Suprapubic skin (tissue), 4 donors: ENCODE measurements around the gene GATAD2A. TPM values are rescaled to one million over a fixed set of nuclear protein-coding genes. Genes with fewer than 3 reads are reported as not detected.

Experiments used
- DNase-seq, 2 donors: peaks; one replicate each; pipeline ENCODE4 v3.0.0-alpha.2; 2019; ENCODE audit warnings: low spot score in 2 of 2
- H3K27ac ChIP-seq: fragments of 200-600 bp; sonication (generic); one replicate; pipeline ENCODE4 v1.5.1; 2019
- H3K27me3 ChIP-seq: fragments of 200-600 bp; sonication (generic); one replicate; pipeline ENCODE4 v1.5.1; 2019
- H3K36me3 ChIP-seq: fragments of 200-600 bp; sonication (generic); one replicate; pipeline ENCODE4 v1.5.1; 2019
- H3K4me1 ChIP-seq: fragments of 200-600 bp; sonication (generic); one replicate; pipeline ENCODE4 v1.5.1; 2019
- H3K4me3 ChIP-seq: fragments of 200-600 bp; sonication (generic); one replicate; pipeline ENCODE4 v1.5.1; 2019; ENCODE audit warnings: mild to moderate bottlenecking
- H3K9me3 ChIP-seq: fragments of 200-600 bp; sonication (generic); one replicate; pipeline ENCODE4 v1.5.1; 2019
- EP300 ChIP-seq: sonication (generic); formaldehyde crosslinking; IDR thresholded peaks from one replicate; pipeline ENCODE4 v1.6.1; 2017; ENCODE audit warnings: antibody characterized with exemption
- POLR2A ChIP-seq, 2 donors: fragments of 450-650 bp; IDR thresholded peaks; one replicate each; pipeline ENCODE4 v1.6.1; 2017; ENCODE audit warnings: antibody characterized with exemption in 2 of 2, mild to moderate bottlenecking in 2 of 2, moderate library complexity in 2 of 2
- POLR2AphosphoS5 ChIP-seq, 3 donors: sonication (generic); formaldehyde crosslinking; IDR thresholded peaks; one replicate each; pipeline ENCODE4 v1.6.1; 2017; ENCODE audit warnings: antibody characterized with exemption in 3 of 3
- WGBS: methylation state at CpG from one replicate; pipeline ENCODE4 v1.1.5; 2018; 5-methylcytosine and 5-hydroxymethylcytosine counted together
- total RNA-seq, 4 donors: library from RNA; depleted of rRNA; stranded (reverse); fragments of >200 nt; gene quantifications; one replicate each; pipeline ENCODE4 v1.1.0, GENCODE V29; 2016
- TF ChIP-seq, protein P1 (sequence below), 2 donors: fragments of 200-600 bp in 1 of 2; fragments of 450-650 bp in 1 of 2; sonication (generic) in 1 of 2; IDR thresholded peaks; one replicate each; pipeline ENCODE4 v1.5.1; 2016 to 2019; ENCODE audit warnings: antibody characterized with exemption in 2 of 2, mild to moderate bottlenecking in 1 of 2, moderate library complexity in 1 of 2

The GATAD2A gene
- total RNA-seq, 4 donors from 2014 or later = 83.1 to 88.8 (median 86.4) TPM

- TF ChIP-seq POLR2A (IDR thresholded peaks at IDR 0.05) (no peak), EP300 (no peak), POLR2AphosphoS5 (IDR thresholded peaks at IDR 0.05) (no peak)
- TF ChIP-seq, protein P1, sequence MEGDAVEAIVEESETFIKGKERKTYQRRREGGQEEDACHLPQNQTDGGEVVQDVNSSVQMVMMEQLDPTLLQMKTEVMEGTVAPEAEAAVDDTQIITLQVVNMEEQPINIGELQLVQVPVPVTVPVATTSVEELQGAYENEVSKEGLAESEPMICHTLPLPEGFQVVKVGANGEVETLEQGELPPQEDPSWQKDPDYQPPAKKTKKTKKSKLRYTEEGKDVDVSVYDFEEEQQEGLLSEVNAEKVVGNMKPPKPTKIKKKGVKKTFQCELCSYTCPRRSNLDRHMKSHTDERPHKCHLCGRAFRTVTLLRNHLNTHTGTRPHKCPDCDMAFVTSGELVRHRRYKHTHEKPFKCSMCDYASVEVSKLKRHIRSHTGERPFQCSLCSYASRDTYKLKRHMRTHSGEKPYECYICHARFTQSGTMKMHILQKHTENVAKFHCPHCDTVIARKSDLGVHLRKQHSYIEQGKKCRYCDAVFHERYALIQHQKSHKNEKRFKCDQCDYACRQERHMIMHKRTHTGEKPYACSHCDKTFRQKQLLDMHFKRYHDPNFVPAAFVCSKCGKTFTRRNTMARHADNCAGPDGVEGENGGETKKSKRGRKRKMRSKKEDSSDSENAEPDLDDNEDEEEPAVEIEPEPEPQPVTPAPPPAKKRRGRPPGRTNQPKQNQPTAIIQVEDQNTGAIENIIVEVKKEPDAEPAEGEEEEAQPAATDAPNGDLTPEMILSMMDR (IDR thresholded peaks at IDR 0.05) = no peak
- WGBS = 88% methylated on average over 5 of the region's 5 CpGs
- no peaks in the 10 kb centered on the region for H3K27me3 ChIP-seq
- no peaks in the 10 kb centered on the region for H3K9me3 ChIP-seq
- no peak for DNase-seq
- peaks cover 29% of the 10 kb centered on the region for H3K4me1 ChIP-seq
- H3K36me3 ChIP-seq = no peaks in the 10 kb centered on the region
- H3K4me3 ChIP-seq = no peak overlapping the region
- no peak overlapping the region for H3K27ac ChIP-seq
These were observed 11.6 kb downstream of the GATAD2A start for GRCh38 chr19:19417046-19417445.

DNA sequence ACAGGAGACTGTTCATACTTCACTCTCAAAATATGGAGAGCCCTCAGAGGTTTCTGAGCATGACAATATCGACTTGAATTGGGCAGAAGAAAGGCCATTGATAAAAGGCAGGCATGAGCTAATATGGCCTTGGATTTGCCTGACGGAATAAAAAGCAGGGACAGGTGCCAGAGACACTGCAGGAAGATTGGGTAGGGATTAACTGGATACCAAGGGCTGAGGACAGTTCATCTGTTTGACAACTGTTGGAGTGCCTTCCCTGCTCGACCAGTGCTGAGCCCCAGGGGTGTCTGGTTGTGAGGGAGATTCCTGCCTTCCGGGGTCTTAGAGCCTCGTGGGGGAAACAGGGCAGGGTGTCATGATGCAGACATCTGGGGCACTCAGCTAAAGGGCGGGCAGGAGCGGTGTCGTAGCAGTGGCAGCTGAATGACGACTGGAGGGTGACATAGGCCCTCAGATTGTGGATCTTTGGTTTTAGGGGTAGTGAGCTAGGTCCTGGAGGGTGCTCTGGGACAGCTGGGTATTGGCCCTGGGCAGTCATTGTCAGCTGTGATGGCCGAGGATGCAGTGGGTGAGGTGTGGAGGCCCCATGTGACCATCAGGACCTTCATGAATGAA, 12.3 kb downstream of the GATAD2A start:
- H3K27me3 ChIP-seq = no peaks in the 10 kb centered on the region
- TF ChIP-seq POLR2A (IDR thresholded peaks at IDR 0.05) (no peak), POLR2AphosphoS5 (IDR thresholded peaks at IDR 0.05) (no peak), EP300 (no peak)
- TF ChIP-seq, protein P1 (IDR thresholded peaks at IDR 0.05) = no peak
- no peaks in the 10 kb centered on the region for H3K36me3 ChIP-seq
- H3K27ac ChIP-seq = no peak overlapping the region
- no peaks in the 10 kb centered on the region for H3K9me3 ChIP-seq
- DNase-seq = no peak
- 75% methylated on average over 10 of the region's 10 CpGs for WGBS
- no peak overlapping the region for H3K4me3 ChIP-seq
- peaks cover 29% of the 10 kb centered on the region for H3K4me1 ChIP-seq

- WGBS = 66% methylated on average over 5 of the region's 8 CpGs
- no peaks in the 10 kb centered on the region for H3K27me3 ChIP-seq
- TF ChIP-seq, protein P1 (IDR thresholded peaks at IDR 0.05) = no peak
- TF ChIP-seq POLR2A (IDR thresholded peaks at IDR 0.05) (no peak), EP300 (no peak), POLR2AphosphoS5 (IDR thresholded peaks at IDR 0.05) (no peak)
- H3K4me1 ChIP-seq = peaks cover 29% of the 10 kb centered on the region
- H3K36me3 ChIP-seq = no peaks in the 10 kb centered on the region
- H3K9me3 ChIP-seq = no peaks in the 10 kb centered on the region
- H3K27ac ChIP-seq = no peak overlapping the region
- H3K4me3 ChIP-seq = no peak overlapping the region
- no peak for DNase-seq
These were observed 13.2 kb downstream of the GATAD2A start for GRCh38 chr19:19418555-19419260.

- Histone ChIP-seq H3K36me3 (no peaks in the 10 kb centered on the region), H3K27ac (no peak overlapping the region), H3K27me3 (no peaks in the 10 kb centered on the region), H3K4me3 (no peak overlapping the region), H3K9me3 (no peaks in the 10 kb centered on the region), H3K4me1 (peaks cover 33% of the 10 kb centered on the region)
- DNase-seq = no peak
- no peak for TF ChIP-seq POLR2AphosphoS5 (IDR thresholded peaks at IDR 0.05)
- TF ChIP-seq POLR2A (IDR thresholded peaks at IDR 0.05) = no peak
- TF ChIP-seq, protein P1 (IDR thresholded peaks at IDR 0.05) = no peak
- TF ChIP-seq EP300 = no peak
- 83% methylated on average over 21 of the region's 21 CpGs for WGBS
These were observed 15.3 kb downstream of the GATAD2A start for GRCh38 chr19:19420570-19421298.

DNA sequence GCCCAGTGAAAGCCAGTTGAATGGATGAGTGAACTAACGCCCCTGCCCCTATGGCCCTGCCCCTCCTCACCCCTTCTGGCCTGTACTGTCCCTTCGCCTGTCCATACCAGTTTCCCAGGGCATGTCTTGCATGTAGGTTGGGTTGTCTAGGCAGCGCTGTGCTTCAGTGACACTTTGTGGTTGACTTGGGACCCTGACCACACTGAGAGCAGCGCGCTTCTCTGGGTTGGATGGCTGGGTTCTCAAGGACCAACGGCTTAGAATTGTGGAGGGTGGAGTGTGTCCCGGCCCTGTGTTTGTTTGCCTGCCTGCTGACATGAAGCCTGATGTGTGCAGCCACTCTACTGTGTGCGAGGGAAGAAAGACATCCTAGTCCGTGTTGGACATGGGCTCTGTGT, 15.8 kb downstream of the GATAD2A start:
- Histone ChIP-seq H3K9me3 (no peaks in the 10 kb centered on the region), H3K27ac (no peak overlapping the region), H3K36me3 (no peaks in the 10 kb centered on the region), H3K4me1 (peaks cover 36% of the 10 kb centered on the region), H3K4me3 (no peak overlapping the region), H3K27me3 (no peaks in the 10 kb centered on the region)
- TF ChIP-seq POLR2AphosphoS5 (IDR thresholded peaks at IDR 0.05) (no peak), POLR2A (IDR thresholded peaks at IDR 0.05) (no peak), EP300 (no peak)
- TF ChIP-seq, protein P1 (IDR thresholded peaks at IDR 0.05) = no peak
- WGBS = 92% methylated on average over 8 of the region's 9 CpGs
- no peak for DNase-seq
